Hematopoietic multipotent progenitor cell (in vitro differentiated cells): ENCODE measurements around the gene BMP10. TPM values are rescaled to one million over a fixed set of nuclear protein-coding genes. Genes with fewer than 3 reads are reported as not detected.

Experiments
- DNase-seq, 3 donors: peaks; one replicate each; pipeline ENCODE4 v3.0.0-alpha.2; 2011 to 2015; ENCODE audit warnings: low read depth in 2 of 3, low spot score in 2 of 3
- total RNA-seq: library from RNA; depleted of rRNA; stranded (reverse); fragments of >200 nt; gene quantifications from one replicate; pipeline ENCODE4 v1.2.3, GENCODE V29; 2012

Gene BMP10, protein sequence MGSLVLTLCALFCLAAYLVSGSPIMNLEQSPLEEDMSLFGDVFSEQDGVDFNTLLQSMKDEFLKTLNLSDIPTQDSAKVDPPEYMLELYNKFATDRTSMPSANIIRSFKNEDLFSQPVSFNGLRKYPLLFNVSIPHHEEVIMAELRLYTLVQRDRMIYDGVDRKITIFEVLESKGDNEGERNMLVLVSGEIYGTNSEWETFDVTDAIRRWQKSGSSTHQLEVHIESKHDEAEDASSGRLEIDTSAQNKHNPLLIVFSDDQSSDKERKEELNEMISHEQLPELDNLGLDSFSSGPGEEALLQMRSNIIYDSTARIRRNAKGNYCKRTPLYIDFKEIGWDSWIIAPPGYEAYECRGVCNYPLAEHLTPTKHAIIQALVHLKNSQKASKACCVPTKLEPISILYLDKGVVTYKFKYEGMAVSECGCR
- total RNA-seq, result under 0.01 TPM

DNA sequence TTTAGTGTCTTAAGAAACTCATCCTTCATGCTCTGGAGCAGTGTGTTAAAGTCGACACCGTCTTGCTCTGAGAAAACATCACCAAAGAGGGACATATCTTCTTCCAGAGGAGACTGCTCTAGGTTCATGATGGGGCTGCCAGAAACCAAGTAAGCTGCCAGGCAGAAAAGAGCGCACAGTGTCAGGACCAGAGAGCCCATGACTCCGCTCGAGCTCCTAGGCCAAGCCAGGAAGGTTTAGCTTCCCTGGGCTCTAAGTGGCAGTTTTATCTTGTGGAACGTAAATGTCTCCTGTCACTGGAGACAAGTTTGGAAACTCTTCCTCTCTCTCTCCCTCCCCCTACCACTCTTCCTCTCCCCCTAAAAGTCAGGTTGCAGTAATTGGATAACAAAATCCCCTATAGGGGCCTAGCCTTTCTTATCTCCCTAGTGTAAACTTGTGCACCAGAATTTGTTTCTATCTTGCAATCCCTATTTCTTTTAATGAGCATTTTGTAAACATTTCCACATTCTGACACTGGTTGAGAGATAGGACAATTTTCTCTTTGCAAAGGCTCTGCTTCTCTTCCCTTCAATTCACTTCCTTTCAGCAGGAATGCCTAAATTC lies at the start of gene BMP10:
TSS of gene BMP10 (minus strand) at position 239 of the 606 bp plus-strand sequence. CDS start at position 200, 39 bp downstream.
- no peak for DNase-seq

DNA sequence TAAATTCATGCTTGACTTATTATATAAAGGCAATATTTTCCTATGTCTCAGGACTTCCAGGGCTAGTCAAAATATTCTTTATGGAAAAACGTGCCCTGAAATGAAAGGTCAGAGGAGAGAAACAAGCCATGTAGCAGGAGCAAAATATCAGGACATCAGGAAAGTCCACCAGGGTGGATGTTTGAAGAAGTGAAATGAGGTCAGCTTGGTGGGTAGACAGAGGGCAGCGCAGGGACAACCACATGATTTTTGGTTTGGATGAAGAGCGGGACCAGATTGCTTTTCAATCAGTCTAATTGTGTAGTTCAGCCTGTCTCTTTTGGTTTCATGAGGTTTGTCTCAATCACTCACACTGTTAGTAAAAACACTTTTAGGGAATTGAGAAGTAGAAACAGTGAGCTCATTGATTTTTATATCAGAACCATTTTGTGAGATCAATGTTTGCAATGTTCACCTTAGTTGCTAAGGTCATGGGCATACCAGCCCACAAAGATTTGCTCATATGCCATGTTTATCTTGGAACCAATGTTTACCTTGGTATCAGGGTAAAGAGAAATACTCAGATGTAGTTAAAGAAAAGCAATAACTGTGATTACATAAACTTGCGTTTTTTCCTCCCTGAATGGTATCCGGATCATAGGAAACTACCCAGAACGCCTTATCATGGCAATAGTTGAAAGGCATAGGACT lies 49.4 kb upstream of the BMP10 start:
- DNase-seq, result no peak

DNA sequence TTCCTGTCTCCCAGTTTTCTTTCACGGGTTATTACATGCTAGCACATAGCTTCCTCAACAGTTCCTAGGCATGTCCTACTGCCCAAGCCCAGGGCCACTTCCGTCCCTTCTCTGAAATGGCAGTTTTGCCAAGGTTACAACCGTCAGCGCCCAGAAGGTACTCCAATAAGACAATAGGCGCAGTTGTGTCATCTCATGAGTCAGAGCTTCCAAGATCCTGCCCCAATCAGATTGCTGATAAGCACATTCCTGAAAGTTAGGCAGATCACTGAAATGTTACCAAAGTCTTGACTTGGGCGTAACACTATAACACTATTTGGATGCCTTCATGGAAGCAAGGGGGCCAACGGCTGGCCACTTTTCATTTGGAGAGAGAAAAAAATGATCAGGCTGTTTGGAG lies 47.3 kb upstream of the BMP10 start:
- DNase-seq, result no peak

DNA sequence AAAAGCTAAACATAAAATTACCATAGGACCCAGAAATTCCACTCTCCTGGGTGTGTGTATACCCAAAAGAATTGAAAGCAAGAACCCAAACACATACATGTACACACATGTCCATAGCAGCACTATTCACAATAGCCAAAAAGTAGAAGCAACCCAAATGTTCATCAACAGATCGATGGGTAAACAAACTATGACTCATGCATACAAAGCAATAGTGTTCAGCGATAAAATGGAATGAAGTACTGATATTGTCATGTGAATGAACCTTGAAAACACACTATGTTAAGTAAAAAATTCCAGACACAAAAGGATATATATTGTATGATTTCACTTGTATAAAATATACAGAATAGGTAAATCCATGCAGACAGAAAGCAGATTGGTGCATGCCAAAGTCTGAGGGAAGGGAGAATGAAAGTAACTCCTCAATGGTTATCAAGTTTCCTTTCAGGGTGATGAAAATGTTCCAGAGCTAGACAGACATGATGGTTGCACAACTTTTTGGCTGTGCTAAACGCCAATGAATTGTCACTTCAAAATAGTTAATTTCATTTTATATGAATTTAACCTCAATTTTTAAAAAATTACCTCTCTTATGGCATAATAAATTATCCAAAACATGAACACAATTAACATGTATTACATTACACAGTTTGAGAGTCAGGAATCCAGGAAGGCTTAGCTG lies 46.0 kb upstream of the BMP10 start:
- DNase-seq, result no peak

DNA sequence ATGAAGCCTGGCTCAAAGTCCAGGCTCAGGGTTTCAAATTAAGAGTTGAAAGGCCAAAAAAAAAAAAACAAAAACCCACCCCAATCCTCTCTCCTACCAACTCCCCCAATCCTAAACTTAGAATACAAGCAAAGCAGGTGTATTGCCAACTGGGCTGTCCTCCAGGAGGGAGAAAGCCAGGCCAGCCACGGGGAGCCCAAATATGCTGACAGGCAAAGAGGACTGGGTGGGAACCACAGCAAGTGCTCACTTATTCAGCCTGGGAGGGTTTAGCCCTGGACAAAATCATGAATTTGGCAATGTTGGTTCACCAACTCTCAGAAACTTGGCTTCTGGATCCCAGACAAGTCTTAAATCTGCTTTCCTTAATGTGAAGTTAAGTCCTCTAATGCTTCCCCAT lies 45.0 kb upstream of the BMP10 start:
- no peak for DNase-seq

DNA sequence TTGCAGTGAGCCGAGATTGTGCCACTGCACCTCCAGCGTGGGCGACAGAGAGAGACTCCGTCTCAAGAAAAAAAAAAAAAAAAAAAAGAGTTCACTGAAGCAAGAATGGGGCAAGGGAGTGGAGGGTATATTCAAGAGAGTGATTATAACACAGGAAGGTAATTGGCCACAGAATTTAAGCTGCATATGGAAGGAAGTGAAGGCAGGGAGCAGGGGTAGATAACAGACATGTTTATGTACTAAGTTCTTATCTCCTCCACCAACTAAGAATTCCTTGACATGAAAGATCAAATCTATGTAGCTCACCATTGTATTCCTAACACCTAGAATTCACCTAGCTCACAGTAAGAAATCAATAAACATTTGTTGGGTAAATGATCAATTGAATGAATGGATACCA lies 44.2 kb upstream of the BMP10 start:
- peak in 2 of 3 donors; percentile 29 to 50 for DNase-seq

DNA sequence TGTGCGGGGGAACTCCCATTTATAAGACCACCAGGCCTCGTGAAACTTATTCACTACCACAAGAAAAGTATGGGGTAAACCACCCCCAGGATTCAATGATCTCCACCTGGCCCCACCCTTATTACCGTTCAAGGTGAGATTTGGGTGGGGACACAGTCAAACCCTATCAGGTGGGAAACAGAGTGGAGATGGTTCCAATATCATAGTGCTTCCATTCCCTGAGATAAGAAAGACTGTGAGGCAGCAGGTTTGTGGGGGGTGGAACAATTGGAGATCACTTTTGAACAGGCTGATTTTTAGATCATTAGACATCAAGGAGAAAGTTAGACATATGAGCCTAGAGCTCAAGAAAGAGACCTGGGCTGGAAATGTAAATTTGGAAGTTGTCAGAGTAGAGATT lies 42.2 kb upstream of the BMP10 start:
- no peak for DNase-seq

DNA sequence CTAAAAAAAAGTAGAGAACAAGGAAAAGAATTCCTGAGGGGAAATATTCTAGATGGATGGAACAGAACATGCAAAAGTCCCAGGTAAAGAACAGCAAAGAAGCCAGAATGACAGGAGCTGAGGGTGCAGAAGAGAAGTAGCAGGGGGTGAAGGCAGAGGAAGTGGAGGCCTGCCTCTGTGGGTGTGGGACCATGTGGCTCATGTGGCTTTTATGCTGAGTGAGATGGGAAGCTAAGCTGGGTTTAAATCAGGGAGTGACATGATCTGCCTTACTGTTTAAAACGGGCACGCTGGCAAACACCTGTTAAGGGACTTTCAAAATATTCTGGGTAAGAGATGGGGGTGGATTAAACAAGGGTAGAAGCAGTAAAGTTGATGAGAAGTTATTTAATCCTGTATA lies 41.5 kb upstream of the BMP10 start:
- DNase-seq, result peak in 2 of 3 donors; percentile 33 to 68

DNA sequence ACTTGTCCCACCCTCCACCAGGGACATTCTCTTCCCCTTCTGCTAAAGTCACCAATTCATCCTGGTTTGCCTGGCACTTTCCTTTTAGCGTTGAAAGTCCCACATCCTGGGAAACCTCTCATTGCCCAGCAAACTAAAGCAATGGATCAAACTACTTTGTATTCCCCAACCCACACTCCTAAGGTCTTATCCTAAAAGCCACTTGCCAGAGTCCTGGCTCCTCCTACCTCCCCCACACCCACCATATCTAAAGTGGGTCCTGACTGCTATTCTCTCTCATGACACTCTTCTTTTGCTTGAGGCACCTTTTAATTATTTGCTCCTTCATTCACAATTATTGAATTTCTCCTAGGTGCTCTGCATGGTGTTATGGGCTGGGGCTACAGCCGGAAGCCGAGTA lies 40.9 kb upstream of the BMP10 start:
- DNase-seq, result no peak

DNA sequence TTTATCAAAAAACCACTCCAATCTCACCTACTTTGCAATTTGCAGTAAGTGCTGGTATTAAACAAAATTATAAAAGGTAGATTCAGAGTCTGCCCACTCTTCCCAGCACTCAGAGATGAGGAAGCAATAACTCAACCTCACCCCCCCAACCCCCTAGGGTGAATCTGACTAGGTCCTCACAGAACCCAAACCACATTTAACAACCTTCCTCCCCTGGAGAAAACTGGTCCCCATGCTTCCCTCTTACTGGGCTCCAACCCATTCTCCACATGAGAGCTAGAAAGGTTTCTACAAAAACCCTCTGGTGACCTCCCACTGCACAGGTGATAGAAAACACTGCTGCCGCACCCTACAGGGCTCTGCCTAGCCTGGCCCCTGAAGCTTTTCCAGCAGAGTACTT lies 40.5 kb upstream of the BMP10 start:
- DNase-seq, result no peak

DNA sequence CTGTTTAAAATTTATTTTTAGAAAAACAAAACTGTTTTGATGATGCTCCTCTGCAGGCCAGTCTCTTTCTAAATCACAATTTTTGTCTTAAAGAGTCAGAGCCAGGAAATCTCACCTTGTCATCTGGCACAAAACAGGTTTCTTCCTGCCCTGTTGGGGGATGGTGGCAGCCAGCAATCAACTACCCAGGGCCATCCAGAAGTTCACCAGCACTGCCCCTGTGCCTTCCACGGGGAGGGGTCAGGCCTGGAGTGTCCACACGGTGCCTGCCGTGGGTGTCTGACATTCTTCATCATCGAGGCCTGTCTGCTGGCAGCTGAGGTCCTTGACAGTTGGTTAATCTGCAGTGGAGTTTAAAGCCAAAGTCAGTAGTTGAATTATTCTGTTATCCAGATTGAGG lies 40.0 kb upstream of the BMP10 start:
- DNase-seq, result no peak

DNA sequence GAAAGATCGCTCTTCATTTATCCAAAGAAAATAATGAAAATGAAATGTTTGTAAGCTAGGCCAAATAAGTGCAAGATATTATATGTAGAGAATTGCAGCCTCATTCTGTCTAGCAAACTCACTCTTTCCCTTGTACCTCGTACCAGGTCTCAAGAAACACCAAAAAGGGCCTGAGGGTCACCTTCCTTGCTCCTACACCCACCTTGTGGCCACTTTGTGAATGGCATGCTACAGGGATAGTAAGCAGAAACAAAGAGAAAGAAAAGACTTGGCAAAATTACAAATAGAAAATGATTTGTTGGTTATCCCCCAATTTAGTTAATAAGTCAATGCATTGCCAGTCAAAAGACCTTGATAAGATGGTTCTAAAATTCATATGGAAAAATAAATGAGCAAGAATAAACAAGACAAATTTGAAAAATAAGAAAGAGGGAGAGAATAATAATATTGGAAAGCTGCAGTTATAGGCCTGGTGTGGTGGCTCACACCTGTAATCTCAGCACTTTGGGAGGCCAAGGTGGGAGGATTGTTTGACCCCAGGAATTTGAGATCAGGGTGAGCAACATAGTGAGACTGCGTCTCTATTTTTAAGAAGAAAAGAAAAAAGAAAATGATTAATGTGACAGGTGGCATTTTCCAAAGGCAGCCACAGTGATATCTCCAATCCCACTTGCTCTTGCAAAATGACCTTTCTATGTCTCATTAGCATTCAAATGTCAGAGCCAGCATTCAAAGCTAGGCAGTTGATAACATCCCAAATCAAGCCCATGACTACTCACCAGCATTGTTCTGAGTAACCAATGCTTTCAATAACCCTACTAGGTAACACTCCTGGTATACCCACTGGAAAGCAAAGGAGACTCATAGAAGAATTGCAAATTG lies 38.8 kb upstream of the BMP10 start:
- peak; percentile 41 to 89 (median 82) for DNase-seq

DNA sequence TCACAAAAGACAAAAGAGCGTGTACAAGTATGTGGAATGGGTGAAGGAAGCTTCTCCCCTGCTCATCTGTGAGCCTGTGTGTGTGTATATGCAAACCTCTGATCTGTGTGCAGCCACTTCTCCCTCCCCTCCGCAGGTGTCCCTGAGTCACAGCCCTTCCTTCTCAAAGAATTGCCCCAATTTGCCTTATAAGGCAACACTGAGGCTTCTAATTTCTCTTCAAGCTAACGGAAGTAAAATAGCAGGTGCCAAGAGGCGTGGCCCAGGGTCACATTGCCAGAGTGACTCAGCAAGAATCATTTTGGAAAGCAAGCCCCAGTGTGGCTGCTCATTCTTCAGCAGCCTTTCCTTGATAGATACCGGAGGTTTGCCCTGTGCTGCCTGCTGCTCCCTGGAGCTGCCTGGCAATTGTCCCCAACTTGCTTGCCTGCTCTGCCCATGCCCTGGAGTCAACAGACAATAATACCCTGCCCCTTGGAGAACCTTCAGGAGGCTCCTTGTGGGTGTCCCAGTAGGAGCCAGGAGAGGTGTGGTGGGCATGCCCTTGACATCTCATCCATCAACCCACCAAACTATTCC lies 37.3 kb upstream of the BMP10 start:
- DNase-seq, result peak; percentile 60 to 97 (median 93)

DNA sequence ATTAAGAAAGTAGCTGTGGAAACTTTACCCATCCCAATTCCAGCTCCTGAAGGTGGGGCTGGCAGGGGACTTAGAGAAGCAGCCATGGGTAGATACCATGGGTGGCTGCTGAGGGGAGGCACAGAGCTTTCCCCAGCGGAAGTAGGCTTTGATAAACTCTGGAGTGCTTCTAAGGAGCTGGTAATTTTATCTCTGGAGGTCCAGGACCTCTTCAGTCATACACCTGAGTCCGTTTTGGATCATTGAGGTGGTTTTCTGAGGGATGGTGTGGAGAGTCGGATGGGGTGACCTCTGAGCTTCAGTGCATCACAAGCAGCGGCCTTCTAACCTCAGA lies 36.7 kb upstream of the BMP10 start:
- DNase-seq, result no peak

DNA sequence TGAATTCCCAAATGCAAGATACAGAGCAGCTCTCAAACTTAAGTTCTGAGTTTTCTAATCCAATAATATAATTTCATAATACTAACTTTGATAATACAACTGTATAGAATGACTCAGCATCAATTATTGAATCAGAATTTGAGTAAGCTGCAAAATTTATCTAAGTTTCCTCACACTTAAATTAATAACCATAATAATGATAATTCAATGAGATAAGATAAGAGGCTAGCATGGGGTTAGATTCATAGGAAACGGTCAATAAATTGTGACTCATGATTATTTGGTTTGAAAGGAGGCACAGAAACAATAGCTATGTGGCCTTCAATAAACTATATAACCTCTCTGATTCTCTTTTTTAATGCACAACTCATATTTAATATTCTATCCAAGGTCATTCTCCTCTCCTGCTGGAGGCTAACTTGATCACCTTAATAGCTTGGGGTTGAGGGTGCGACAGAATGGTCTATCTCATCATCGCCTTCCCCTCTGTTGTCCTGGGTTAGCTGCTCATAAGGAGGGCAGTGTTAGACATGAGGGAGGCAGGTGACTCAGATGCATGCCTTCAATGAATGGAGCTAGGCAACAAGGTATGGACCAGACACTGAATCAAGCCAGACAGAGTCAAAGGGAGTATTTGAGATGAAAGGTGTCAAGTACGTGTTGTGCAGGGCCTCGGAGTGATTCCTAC lies 36.2 kb upstream of the BMP10 start:
- DNase-seq, result no peak

DNA sequence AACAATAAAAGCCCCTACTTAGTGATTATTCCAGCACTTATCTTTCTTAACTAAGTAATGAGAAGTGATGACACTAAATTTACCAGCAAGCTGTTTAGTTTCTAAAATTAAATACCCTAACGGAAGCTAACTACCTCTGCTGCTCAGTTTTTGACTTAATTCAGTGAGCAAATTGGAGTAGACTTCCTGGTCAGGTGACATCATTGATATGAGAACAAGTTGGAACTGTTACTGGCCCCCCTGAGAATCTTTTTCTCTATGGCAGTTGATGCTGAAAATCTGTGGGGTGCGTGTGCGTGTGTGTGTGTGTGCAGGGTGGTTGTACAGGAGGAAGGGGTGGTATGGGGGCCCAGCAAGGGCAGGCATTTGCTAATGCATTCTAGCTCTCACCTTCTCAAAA lies 35.5 kb upstream of the BMP10 start:
- DNase-seq, result no peak

DNA sequence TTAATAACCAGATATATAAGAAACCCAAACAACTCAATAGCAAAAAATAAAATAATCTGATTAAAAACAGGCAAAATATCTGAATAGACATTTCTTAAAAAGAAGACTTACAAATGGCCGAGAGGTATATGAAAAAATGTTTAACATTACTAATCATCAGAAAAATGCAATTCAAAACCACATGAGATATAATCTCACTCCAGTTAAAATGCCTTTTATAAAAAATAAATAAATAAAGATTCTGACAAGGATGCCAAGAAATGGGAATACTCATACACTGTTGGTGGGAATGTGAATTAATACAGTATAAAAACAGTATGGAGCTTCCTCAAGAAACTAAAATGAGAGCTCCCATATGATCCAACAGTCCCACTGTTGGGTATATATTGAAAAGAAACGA lies 33.9 kb upstream of the BMP10 start:
- DNase-seq, result no peak

DNA sequence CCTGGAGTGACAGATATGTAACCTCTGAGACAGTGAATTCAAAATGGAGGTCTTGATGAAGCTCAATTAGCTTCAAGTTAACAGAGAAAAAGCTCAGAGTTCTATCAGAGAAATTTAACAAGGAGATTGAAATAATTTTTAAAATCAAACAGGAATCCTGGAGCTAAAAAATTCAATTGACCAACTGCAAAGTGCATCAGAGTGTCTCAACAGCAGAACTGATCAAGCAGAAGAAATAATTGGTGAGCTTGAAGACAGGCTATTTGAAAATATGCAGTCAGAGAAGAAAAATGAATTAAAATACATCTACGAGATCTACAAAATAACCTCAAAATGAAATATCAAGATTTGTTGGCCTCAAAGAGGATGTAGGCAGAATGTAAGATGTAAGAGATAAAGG lies 30.4 kb upstream of the BMP10 start:
- no peak for DNase-seq

DNA sequence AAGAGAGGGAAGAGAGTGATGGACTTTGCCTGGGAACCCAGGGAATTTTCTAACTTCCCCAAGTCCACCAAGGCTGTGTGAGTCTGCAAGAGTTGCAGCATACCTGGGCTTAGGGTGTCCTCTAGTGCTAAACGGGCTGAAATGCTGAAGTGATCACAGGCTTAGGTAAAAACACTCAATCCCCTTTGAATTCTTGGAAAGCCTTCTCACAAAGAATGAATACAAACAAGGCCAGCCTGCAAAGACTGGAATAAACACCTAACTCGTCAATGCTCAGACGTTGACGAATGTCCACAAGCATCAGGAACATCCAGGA lies 30.0 kb upstream of the BMP10 start:
- no peak for DNase-seq
